Lung microvascular endothelial cell (primary cell): ENCODE measurements around the gene PAPLN. TPM values are rescaled to one million over a fixed set of nuclear protein-coding genes. Genes with fewer than 3 reads are reported as not detected.
A peak's percentile ranks its signal among the peaks of the same experiment; 100 is the strongest.
"Not testable (repeated sequence)": the region's sequence is repeated elsewhere in the genome, so short reads cannot be mapped to it uniquely, and the experiment has no call there.

Experiments
- DNase-seq, 2 donors: peaks; one replicate each; pipeline versions ENCODE4 v3.0.0 to v3.0.0-alpha.2; 2010; ENCODE audit warnings: low read depth in 2 of 2
- total RNA-seq: library from RNA; depleted of rRNA; stranded (reverse); fragments of >200 nt; gene quantifications from 2 replicates; pipeline ENCODE4 v1.2.1, GENCODE V29; 2014

The PAPLN gene
- total RNA-seq, 1 donor from 2014 or later = 48.4 TPM

GRCh38 chr14:73289729-73290128 lies 52.4 kb downstream of the PAPLN start:
- DNase-seq = no peak

DNA sequence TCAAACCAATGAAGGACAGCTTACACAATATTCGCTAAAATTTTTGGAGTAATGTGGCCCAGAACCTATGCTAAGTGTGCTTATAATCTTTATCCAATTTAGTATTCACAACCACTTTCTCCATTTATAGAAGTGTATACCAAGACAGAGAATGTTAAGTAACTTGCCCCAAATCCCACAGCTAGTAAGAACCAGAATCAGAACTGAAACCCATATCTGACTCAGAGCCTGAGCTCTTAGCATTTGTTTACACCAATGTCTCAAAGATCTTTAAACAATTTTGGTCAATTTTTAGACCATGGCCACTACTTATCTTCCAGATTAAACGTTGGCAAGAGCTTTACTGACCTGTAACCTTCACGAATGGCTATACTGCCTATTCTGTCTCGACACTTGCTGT lies 53.0 kb downstream of the PAPLN start:
- no peak for DNase-seq

GRCh38 chr14:73293782-73294781 lies 56.8 kb downstream of the PAPLN start:
- peak in 1 of 2 donors; percentile 39 for DNase-seq

DNA sequence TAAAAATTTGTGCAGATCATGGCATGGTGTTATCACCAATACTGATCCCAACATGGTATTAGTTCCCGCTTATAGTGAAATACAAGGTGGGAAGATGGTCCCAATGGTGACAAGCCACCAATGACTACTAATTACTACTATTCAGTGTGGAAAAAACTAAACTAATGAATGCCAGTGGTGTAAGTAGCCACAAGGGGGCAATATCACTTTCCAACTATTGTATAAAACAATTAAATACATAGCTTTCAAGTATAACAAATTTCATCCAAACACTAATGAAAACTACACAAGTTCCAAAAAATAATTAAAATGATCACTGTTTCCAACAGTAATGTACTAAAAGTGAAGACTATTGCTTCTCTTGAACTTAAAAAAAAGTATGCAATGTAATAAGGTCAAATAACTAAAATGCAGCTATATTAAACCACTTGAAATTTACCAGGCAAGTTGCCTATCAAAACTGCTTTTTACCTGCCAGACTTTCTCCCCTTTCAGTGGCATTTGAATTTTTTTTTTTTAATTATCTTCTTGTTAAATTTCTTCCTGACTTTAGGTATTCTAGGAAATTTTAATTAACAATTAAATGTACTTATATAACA lies 58.0 kb downstream of the PAPLN start:
- DNase-seq = peak; percentile 54 to 70

- no peak for DNase-seq
These were observed 68.2 kb downstream of the PAPLN start for GRCh38 chr14:73305499-73305898.

DNA sequence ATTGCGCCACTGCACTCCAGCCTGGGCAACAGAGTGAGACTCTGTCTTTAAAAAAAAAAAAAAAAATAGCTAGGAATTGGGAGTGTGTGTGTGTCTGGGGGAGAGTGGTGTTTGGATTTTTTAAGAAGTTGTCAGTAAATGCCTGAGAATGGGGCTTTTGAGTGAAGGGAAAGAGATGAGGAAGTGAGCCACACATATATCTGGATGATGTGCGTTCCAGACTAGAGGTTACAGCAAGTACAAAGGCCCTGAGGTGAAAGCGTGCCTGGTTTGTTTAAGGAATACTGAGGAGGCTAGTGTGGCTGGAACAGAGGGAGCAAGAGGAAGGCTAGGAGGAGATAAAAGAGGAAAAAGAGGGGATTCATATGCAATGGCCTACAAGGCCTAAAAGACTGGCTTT lies 70.0 kb downstream of the PAPLN start:
- DNase-seq = no peak

DNA sequence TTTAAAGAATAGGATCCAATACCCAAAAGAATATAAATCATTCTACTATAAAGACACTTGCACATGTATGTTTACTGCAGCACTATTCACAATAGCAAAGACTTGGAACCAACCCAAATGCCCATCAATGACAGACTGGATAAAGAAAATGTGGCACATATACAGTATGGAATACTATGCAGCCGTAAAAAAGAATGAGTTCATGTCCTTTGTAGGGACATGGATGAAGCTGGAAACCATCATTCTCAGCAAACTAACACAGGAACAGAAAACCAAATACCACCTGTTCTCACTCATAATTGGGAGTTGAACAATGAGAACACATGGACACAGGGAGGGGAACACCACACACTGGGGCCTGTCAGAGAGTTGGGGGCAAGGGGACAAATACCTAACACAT lies 71.9 kb downstream of the PAPLN start:
- not testable (repeated sequence) for DNase-seq

GRCh38 chr14:73311708-73312030 lies 74.4 kb downstream of the PAPLN start:
- no peak for DNase-seq

DNA sequence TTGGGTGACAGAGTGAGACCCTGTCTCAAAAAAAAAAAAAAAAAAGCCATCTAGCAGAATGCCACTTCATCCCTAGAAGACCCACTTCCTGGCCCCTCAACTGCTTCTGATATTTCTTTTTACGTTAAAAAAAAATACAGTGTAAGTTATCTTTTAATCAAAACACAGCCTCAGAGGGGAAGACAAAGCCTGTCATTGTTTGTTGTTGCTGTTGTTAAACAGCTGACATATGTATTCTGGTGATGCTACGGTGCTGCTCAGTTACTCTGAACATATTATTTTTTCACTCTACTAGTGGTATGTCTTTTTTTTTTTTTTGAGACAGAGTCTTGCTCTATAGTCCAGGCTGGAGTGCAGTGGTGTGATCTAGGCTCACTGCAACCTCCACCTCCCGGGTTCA lies 75.4 kb downstream of the PAPLN start:
- no peak for DNase-seq

DNA sequence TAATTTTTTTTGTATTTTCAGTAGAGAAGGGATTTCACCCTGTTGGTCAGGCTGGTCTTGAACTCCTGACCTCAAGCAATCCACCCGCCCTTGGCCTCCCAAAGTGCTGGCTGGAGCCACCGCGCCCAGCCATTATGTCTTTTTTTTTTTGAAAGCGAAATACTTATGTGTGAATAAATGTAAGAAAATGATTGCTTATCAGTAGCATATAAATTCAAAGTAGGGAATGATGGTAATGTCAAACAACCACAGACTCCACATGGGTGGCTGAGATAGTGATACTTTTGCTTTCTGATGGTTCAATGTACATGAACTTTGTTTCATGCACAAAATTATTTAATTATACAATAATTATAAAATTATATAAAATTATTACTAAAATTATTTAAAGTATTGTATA lies 75.8 kb downstream of the PAPLN start:
- no peak for DNase-seq

GRCh38 chr14:73323896-73324399 lies 86.6 kb downstream of the PAPLN start:
- DNase-seq = no peak

Other genes with a start within 250 kb of the PAPLN start
- gene ZFYVE1, start 210.4 kb upstream of the PAPLN start, total RNA-seq = 12.4 and 16.9 TPM in 2 replicates
- 15.3 and 16.7 TPM in 2 replicates for gene RBM25, start 179.0 kb upstream of the PAPLN start, total RNA-seq
- gene PSEN1, start 101.0 kb upstream of the PAPLN start, total RNA-seq = 30.1 and 38.5 TPM in 2 replicates
- 46.4 and 51.6 TPM in 2 replicates for gene NUMB, start 221.0 kb downstream of the PAPLN start, total RNA-seq